Neuronal stem cell (in vitro differentiated cells): Measurements from ENCODE around the gene HMGA1.

Experiments used
- DNase-seq: peaks from one replicate; pipeline ENCODE4 v3.0.0-alpha.2; 2013; ENCODE audit warnings: low spot score
- H2AFZ ChIP-seq: one replicate; pipeline ENCODE4 v1.6.1; 2013; ENCODE audit warnings: mild to moderate bottlenecking, low read length, inconsistent platforms
- H2AK5ac ChIP-seq: 2 replicates; pipeline ENCODE4 v1.6.1; 2013; ENCODE audit warnings: low read depth, mild to moderate bottlenecking, inconsistent platforms, low read length, moderate library complexity, mixed read lengths
- H2BK120ac ChIP-seq: 2 replicates; pipeline ENCODE4 v1.6.1; 2013; ENCODE audit warnings: low read depth, mild to moderate bottlenecking, inconsistent platforms, low read length, moderate library complexity, mixed read lengths
- H2BK12ac ChIP-seq: one replicate; pipeline ENCODE4 v1.6.1; 2013; ENCODE audit warnings: low read length, inconsistent platforms
- H2BK15ac ChIP-seq: 2 replicates; pipeline ENCODE4 v1.6.1; 2013; ENCODE audit warnings: mild to moderate bottlenecking, low read length, inconsistent platforms, mixed read lengths
- H2BK5ac ChIP-seq: one replicate; pipeline ENCODE4 v1.6.1; 2013; ENCODE audit warnings: inconsistent platforms, mild to moderate bottlenecking, low read length, moderate library complexity
- H3K14ac ChIP-seq: one replicate; pipeline ENCODE4 v1.6.1; 2013; ENCODE audit warnings: low read length, inconsistent platforms
- H3K18ac ChIP-seq: 2 replicates; pipeline ENCODE4 v1.6.1; 2013; ENCODE audit warnings: low read length, inconsistent platforms
- H3K23ac ChIP-seq: 2 replicates; pipeline ENCODE4 v1.6.1; 2013; ENCODE audit warnings: low read depth, mild to moderate bottlenecking, mixed read lengths, low read length, inconsistent platforms; ENCODE audit not compliant: poor library complexity
- H3K27ac ChIP-seq: replicated peaks from 3 replicates; pipeline ENCODE4 v1.5.1; 2013; ENCODE audit warnings: low read length, inconsistent platforms
- H3K27me3 ChIP-seq, 3 experiments: 2 replicates each; pipeline ENCODE4 v1.6.1; 2013; ENCODE audit warnings: low read length in 3 of 3, mild to moderate bottlenecking in 2 of 3, inconsistent platforms in 1 of 3, low read depth in 1 of 3, mixed read lengths in 1 of 3, moderate library complexity in 1 of 3; ENCODE audit not compliant: control insufficient read depth in 3 of 3, insufficient read depth in 3 of 3
- H3K36me3 ChIP-seq, 2 donors: replicated peaks in 1 of 2; 2 replicates each; pipeline ENCODE4 v1.6.1; 2013; ENCODE audit warnings: low read length in 2 of 2; ENCODE audit not compliant: control insufficient read depth in 2 of 2, insufficient read depth in 2 of 2
- H3K4ac ChIP-seq: 2 replicates; pipeline ENCODE4 v1.6.1; 2013; ENCODE audit warnings: inconsistent platforms, mild to moderate bottlenecking, low read length, moderate library complexity
- H3K4me1 ChIP-seq, 2 donors: 1 replicate in 1 of 2; 2 replicates in 1 of 2; pipeline ENCODE4 v1.6.1; 2013; ENCODE audit warnings: low read length in 2 of 2, low read depth in 1 of 2; ENCODE audit not compliant: control insufficient read depth in 2 of 2, insufficient read depth in 1 of 2
- H3K4me2 ChIP-seq: one replicate; pipeline ENCODE4 v1.6.1; 2013; ENCODE audit warnings: mild to moderate bottlenecking, low read length, inconsistent platforms; ENCODE audit not compliant: insufficient read depth, poor library complexity, severe bottlenecking
- H3K4me3 ChIP-seq, 2 donors: 2 replicates each; pipeline ENCODE4 v1.5.1; 2013; ENCODE audit warnings: low read length in 2 of 2, mild to moderate bottlenecking in 2 of 2, inconsistent platforms in 1 of 2, moderate library complexity in 1 of 2
- H3K79me1 ChIP-seq: one replicate; pipeline ENCODE4 v1.6.1; 2013; ENCODE audit warnings: low read depth, mild to moderate bottlenecking, inconsistent platforms, low read length, moderate library complexity
- H3K9ac ChIP-seq: one replicate; pipeline ENCODE4 v1.6.1; 2013; ENCODE audit warnings: mild to moderate bottlenecking, low read depth, low read length, inconsistent platforms; ENCODE audit not compliant: poor library complexity
- H3K9me3 ChIP-seq, 2 donors: replicated peaks in 1 of 2; 2 replicates each; pipeline versions ENCODE3 to v1.6.1; 2013; ENCODE audit warnings: low read length in 2 of 2, mild to moderate bottlenecking in 2 of 2, inconsistent platforms in 1 of 2, low read depth in 1 of 2, mixed read lengths in 1 of 2, moderate library complexity in 1 of 2; ENCODE audit not compliant: control insufficient read depth in 2 of 2, insufficient read depth in 1 of 2
- H4K8ac ChIP-seq: one replicate; pipeline ENCODE4 v1.6.1; 2013; ENCODE audit warnings: low read depth, mild to moderate bottlenecking, inconsistent platforms, low read length, moderate library complexity
- H4K91ac ChIP-seq: one replicate; pipeline ENCODE4 v1.6.1; 2013; ENCODE audit warnings: low read length, low read depth, mild to moderate bottlenecking, inconsistent platforms; ENCODE audit not compliant: poor library complexity
- WGBS, 2 donors: extraction: QIAGEN DNeasy Blood & Tissue Kit; methylation state at CpG; one replicate each; pipeline ENCODE4 v1.1.7; 2013; ENCODE audit warnings: missing lambda C conversion rate in 2 of 2, mixed read lengths in 1 of 2; ENCODE audit not compliant: insufficient read length in 2 of 2, insufficient replicate concordance in 1 of 2; ENCODE audit errors: extremely low coverage in 2 of 2; 5-methylcytosine and 5-hydroxymethylcytosine counted together

The HMGA1 gene

DNA sequence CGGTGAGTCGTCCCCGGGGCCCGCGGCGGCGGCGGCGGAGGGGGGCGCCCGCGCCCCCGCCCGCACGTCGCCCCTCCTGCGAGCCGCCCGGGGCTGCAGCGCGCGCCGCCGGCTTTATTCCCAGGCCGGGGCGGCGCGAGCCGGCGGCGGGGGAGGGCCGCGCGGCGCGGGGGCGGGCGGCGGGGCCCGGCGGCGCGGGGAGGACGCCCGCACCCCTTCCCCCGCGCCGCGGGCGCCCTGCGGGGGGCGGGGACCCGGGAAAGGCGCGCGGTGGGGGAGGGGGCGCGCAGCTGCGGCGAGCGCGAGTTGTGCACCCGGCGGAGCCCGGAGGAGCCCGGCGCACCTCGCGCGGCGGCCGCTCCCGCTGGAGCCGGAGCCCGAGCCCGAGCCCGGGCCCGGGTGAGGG is 646 bp downstream of the HMGA1 start:
- H2BK15ac ChIP-seq: no peak overlapping the region
- no peak overlapping the region for H4K8ac ChIP-seq
- peak overlapping the region; percentile 69 for H3K27ac ChIP-seq
- H3K4me3 ChIP-seq: peak overlapping the region; percentile 85 to 91
- H2AFZ ChIP-seq: peak overlapping the region; percentile 92
- peak overlapping the region; percentile 94 for H3K9ac ChIP-seq
- H3K18ac ChIP-seq: peak overlapping the region; percentile 97
- no CpG with 5 or more reads among the region's 78 CpGs for WGBS, 2 donors
- peak overlapping the region; percentile 88 for H2AK5ac ChIP-seq
- no peak overlapping the region for H2BK12ac ChIP-seq
- peak overlapping the region; percentile 66 for H2BK5ac ChIP-seq
- H3K9me3 ChIP-seq: no peaks in the 10 kb centered on the region
- peak overlapping the region; percentile 38 for H3K23ac ChIP-seq
- peak overlapping the region; percentile 33 for H3K14ac ChIP-seq
- H3K36me3 ChIP-seq: peaks cover 17 to 36% of the 10 kb centered on the region in 2 donors
- H3K4ac ChIP-seq: peak overlapping the region; percentile 84
- no peak overlapping the region for H2BK120ac ChIP-seq
- H3K27me3 ChIP-seq: no peaks in the 10 kb centered on the region
- H4K91ac ChIP-seq: no peak overlapping the region
- peaks cover 5% of the 10 kb centered on the region for H3K79me1 ChIP-seq
- H3K4me2 ChIP-seq: no peak overlapping the region
- peaks cover 2 to 19% of the 10 kb centered on the region in 2 donors for H3K4me1 ChIP-seq
- no peak for DNase-seq

DNA sequence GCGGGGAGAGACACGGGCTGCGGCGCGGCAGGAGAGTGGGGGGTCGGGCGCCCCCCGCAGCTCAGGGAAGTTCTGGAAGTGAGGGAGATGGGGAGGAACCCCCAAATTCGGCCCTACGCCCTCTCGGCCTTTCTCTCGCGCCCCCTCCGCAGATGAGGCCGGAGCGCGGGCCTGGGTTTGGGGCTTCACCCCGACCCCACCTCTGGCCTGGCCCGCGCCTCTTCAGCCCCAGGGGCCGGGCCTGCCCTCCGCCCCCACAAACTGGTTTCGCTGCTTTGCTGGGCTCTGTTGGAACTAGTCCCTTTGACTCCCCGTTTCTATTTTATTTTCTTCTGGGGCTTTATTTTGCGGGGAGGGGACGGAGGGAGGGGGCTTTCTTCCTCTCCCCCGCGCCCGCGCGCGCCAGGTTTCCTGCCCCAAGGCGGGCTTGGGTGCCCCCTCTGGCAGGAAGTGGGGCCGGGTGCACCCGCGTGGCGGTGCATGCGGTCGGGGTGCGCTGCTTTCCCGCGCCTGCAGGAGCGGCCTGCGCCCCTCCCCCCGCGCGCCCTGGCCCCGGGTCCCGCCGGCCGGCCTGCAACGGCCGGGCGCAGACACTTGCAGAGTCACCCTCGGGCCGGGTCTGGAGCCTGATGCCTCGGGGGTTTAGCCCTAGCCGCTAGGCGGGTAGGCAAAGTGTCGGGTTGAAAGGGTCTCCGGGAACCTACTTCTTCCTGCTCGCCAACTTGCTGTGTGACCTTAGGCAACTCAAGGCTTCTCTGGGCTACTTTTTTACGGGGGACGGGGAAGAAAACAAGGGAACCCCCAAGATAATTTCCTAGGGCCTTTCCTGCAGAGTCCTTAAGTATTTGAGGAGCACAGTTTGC is 1.3 kb downstream of the HMGA1 start:
- peak overlapping the region; percentile 33 for H3K14ac ChIP-seq
- H4K91ac ChIP-seq: no peak overlapping the region
- no peak overlapping the region for H2BK15ac ChIP-seq
- no peak overlapping the region for H4K8ac ChIP-seq
- H3K4me1 ChIP-seq: peaks cover 2 to 19% of the 10 kb centered on the region in 2 donors
- no peaks in the 10 kb centered on the region for H3K9me3 ChIP-seq
- H2AK5ac ChIP-seq: peak overlapping the region; percentile 88
- peak overlapping the region; percentile 95 for H3K18ac ChIP-seq
- H3K36me3 ChIP-seq: peaks cover 23 to 43% of the 10 kb centered on the region in 2 donors
- H2BK12ac ChIP-seq: peak overlapping the region; percentile 36
- no peak for DNase-seq
- H3K4me2 ChIP-seq: peak overlapping the region; percentile 71
- H2BK120ac ChIP-seq: no peak overlapping the region
- peak overlapping the region; percentile 6 for H3K23ac ChIP-seq
- H3K4ac ChIP-seq: peak overlapping the region; percentile 84
- H3K9ac ChIP-seq: peak overlapping the region; percentile 94
- H3K27me3 ChIP-seq: no peaks in the 10 kb centered on the region
- WGBS, 2 donors: no CpG with 5 or more reads among the region's 64 CpGs
- H3K4me3 ChIP-seq: peak overlapping the region; percentile 85 to 91
- peak overlapping the region; percentile 69 for H3K27ac ChIP-seq
- peaks cover 5% of the 10 kb centered on the region for H3K79me1 ChIP-seq
- peak overlapping the region; percentile 92 for H2AFZ ChIP-seq
- H2BK5ac ChIP-seq: peak overlapping the region; percentile 66

DNA sequence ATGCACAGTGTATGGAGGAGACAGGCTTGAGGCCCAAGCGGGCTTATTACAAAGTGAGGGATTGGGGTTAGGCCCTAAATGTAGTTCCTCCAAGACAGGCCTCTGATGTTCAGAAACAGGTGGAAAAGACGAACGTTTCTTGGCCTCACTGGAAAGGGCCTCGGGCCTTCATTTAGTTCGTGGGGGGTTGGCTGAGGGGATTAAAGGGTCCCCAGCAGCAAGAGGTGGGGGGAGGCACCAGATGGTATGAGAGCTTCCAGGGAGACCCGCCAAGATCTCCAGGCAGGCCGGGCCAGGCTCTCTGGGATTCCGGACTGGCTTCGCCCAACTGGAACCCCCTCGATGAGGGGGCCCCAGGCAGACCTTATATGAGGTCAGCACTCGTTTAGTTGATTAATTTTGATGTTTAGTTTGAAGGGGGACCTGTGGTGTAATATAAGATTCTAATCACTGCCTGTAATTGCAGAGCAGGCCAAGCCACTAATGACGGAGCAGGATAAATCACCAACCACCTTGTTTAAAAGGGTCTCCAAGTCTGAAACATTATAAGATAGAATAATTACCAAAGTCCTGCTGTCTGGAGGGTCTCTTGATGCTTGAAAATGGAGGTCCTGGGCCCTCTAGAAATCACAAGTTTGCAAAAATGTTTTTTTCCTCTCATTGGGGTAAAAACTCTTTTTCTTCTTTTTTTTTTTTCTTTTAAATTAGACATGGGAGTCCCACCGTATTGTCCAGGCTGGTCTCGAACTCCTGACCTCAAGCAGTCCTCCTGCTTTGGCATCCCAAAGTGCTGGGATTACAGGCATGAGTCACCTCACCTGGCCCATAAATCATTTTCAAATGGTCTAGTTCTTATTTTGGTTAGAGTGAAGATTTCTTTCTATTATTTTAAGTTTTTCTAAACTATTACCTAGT is 2.2 kb downstream of the HMGA1 start:
- H2BK120ac ChIP-seq: no peak overlapping the region
- peak overlapping the region; percentile 92 for H2AFZ ChIP-seq
- peak overlapping the region; percentile 44 for H3K27ac ChIP-seq

More for the DNA sequence above, 2.2 kb downstream of the HMGA1 start:
- Histone ChIP-seq H3K23ac (no peak overlapping the region), H3K36me3 (peaks cover 32 to 51% of the 10 kb centered on the region in 2 donors), H3K4me1 (peaks cover 5 to 22% of the 10 kb centered on the region in 2 donors), H4K8ac (no peak overlapping the region), H3K9me3 (no peaks in the 10 kb centered on the region), H3K18ac (no peak overlapping the region), H3K4me2 (peak overlapping the region; percentile 71), H4K91ac (no peak overlapping the region), H3K14ac (no peak overlapping the region), H3K4ac (no peak overlapping the region), H3K27me3 (no peaks in the 10 kb centered on the region), H2AK5ac (peak overlapping the region; percentile 88), H2BK15ac (no peak overlapping the region), H3K4me3 (peak overlapping the region; percentile 85 to 91), H2BK12ac (no peak overlapping the region), H2BK5ac (peak overlapping the region; percentile 66), H3K9ac (peak overlapping the region; percentile 86), H3K79me1 (peaks cover 5% of the 10 kb centered on the region)
- WGBS, 2 donors: no CpG with 5 or more reads among the region's 14 CpGs
- DNase-seq: no peak
